Measurements from ENCODE around the gene RSRP1. TPM values are rescaled to one million over a fixed set of nuclear protein-coding genes. Genes with fewer than 3 reads are reported as not detected.

The RSRP1 gene
- total and polyA plus RNA-seq, 2 of the 13 experiments (the other 11 are each of a cell fraction or from before 2014, with no cell fraction given) = 43.9 to 52.8 TPM

- TF ChIP-seq ZNF790 (CRISPR knock-in tag; IDR thresholded peaks at IDR 0.05; ENCODE audit: borderline replicate concordance) (peak; percentile 85; the same call in 1 of the 2 replicates), REST (IDR thresholded peaks at IDR 0.05; ENCODE audit: borderline replicate concordance in 1 of 2, low read depth in 1 of 2, low read length in 2 of 2) (peak in 1 of 2 experiments; percentile 57; a peak in 1 of 4 replicates), ELF1 (CRISPR knock-in tag; IDR thresholded peaks at IDR 0.05) (peak; percentile 76), FOXJ3 (CRISPR knock-in tag; IDR thresholded peaks at IDR 0.05; ENCODE audit: borderline replicate concordance) (peak; percentile 44; the same call in 1 of the 2 replicates), TSC22D2 (CRISPR knock-in tag; IDR thresholded peaks at IDR 0.05; ENCODE audit: borderline replicate concordance) (peak; percentile 95), ZXDC (CRISPR knock-in tag; IDR thresholded peaks at IDR 0.05) (peak; percentile 82; the same call in 1 of the 2 replicates), HNF4G (IDR thresholded peaks at IDR 0.05; ENCODE audit: borderline replicate concordance, low read depth, low read length) (no peak), HNF4G (CRISPR knock-in tag; IDR thresholded peaks at IDR 0.05; ENCODE audit: borderline replicate concordance, low read depth) (0 out of 2 replicates have a peak, but pooled peaks have one; percentile 43), ZNF564 (CRISPR knock-in tag; IDR thresholded peaks at IDR 0.05) (peak; percentile 65; the same call in 1 of the 2 replicates), POGK (CRISPR knock-in tag; conservative IDR thresholded peaks at IDR 0.05) (peak; percentile 68; the same call in 1 of the 2 replicates), CBFB (CRISPR knock-in tag; IDR thresholded peaks at IDR 0.05) (peak; percentile 66; the same call in 1 of the 2 replicates), CBX1 (IDR thresholded peaks at IDR 0.05; ENCODE audit: low read depth) (peak; percentile 58), GATAD2A (CRISPR knock-in tag; IDR thresholded peaks at IDR 0.05) (peak; percentile 60), ZNF205 (CRISPR knock-in tag; IDR thresholded peaks at IDR 0.05) (peak; percentile 63; the same call in 1 of the 2 replicates), ZNF879 (CRISPR knock-in tag; IDR thresholded peaks at IDR 0.05) (0 out of 2 replicates have a peak, but pooled peaks have one; percentile 77), ZNF574 (CRISPR knock-in tag; IDR thresholded peaks at IDR 0.05) (peak; percentile 80), ZNF136 (CRISPR knock-in tag; IDR thresholded peaks at IDR 0.05; ENCODE audit: low read depth) (peak; percentile 89; the same call in 1 of the 2 replicates)
Observed at GRCh38 chr1:25247024-25247828, at the start of gene RSRP1 (continued).
